Endometrial microvascular endothelial cells (primary cell): ENCODE results near the gene GRM5. TPM values are rescaled to one million over a fixed set of nuclear protein-coding genes. Genes with fewer than 3 reads are reported as not detected.
"Not testable (repeated sequence)": the region's sequence is repeated elsewhere in the genome, so short reads cannot be mapped to it uniquely, and the experiment has no call there.

Experiments used
- in situ Hi-C: cut with HindIII; loops from 2 replicates; pipeline ENCODE4 v1.10.0; 2017; ENCODE audit warnings: low sequenced_read_pairs, low pct_unique_long_range_greater_than_20kb; ENCODE audit errors: inconsistent ontology term
- total RNA-seq: library from RNA; depleted of rRNA; stranded (reverse); fragments of >200 nt; gene quantifications from one replicate; pipeline ENCODE4 v1.2.3, GENCODE V29; 2015; ENCODE audit errors: inconsistent ontology term

GRM5 gene
- total RNA-seq, 1 donor from 2014 or later = under 0.01 TPM

GRCh38 chr11:88489030-88489429 is 576.8 kb downstream of the GRM5 start:
- in situ Hi-C loops = no loop called here

GRCh38 chr11:88487646-88488045 is 578.1 kb downstream of the GRM5 start:
- in situ Hi-C loops = no loop called here

- in situ Hi-C loops = no loop called here
These were observed 580.7 kb downstream of the GRM5 start for GRCh38 chr11:88484873-88485621.

GRCh38 chr11:88482871-88483301 is 582.9 kb downstream of the GRM5 start:
- in situ Hi-C loops = no loop called here

GRCh38 chr11:88480223-88480622 is 585.6 kb downstream of the GRM5 start:
- in situ Hi-C loops = no loop called here

- in situ Hi-C loops = no loop called here
These were observed 587.5 kb downstream of the GRM5 start for GRCh38 chr11:88478136-88478815.

GRCh38 chr11:88475991-88476418 is 589.8 kb downstream of the GRM5 start:
- in situ Hi-C loops = no loop called here

GRCh38 chr11:88474655-88475054 is 591.1 kb downstream of the GRM5 start:
- in situ Hi-C loops = no loop called here

GRCh38 chr11:88469561-88470225 is 596.1 kb downstream of the GRM5 start:
- in situ Hi-C loops = no loop called here

- in situ Hi-C loops = no loop called here
These were observed 601.3 kb downstream of the GRM5 start for GRCh38 chr11:88464528-88464927.

GRCh38 chr11:88463301-88463700 is 602.5 kb downstream of the GRM5 start:
- in situ Hi-C loops = not testable (repeated sequence)

- in situ Hi-C loops = not testable (repeated sequence)
These were observed 607.7 kb downstream of the GRM5 start for GRCh38 chr11:88458047-88458446.

GRCh38 chr11:88455974-88456373 is 609.8 kb downstream of the GRM5 start:
- in situ Hi-C loops = no loop called here

GRCh38 chr11:88454881-88455280 is 610.9 kb downstream of the GRM5 start:
- in situ Hi-C loops = no loop called here

Other genes with a start within 250 kb of the GRM5 start
- not detected for gene TYR, start 111.9 kb upstream of the GRM5 start, total RNA-seq